Upper lobe of left lung (tissue), 6 donors: ENCODE measurements around the gene ABCC12. TPM values are rescaled to one million over a fixed set of nuclear protein-coding genes. Genes with fewer than 3 reads are reported as not detected.

Experiments used
- ATAC-seq, 2 donors: fragments of 200-7000 bp; cut with Tn5 transposase; one replicate each; pipeline ENCODE4 v1.9.1; 2022; ENCODE audit warnings: mild to moderate bottlenecking in 2 of 2, moderate library complexity in 2 of 2; ENCODE audit not compliant: low FRiP score in 2 of 2
- DNase-seq, 2 donors: peaks; one replicate each; pipeline ENCODE4 v3.0.0-alpha.2; 2019 to 2020
- H3K27ac ChIP-seq, 4 donors: fragments of 200-600 bp; sonication (generic); one replicate each; pipeline ENCODE4 v1.5.1; 2016 to 2019
- H3K27me3 ChIP-seq, 4 donors: fragments of 200-600 bp; sonication (generic); one replicate each; pipeline ENCODE4 v1.5.1; 2017 to 2019
- H3K36me3 ChIP-seq, 4 donors: fragments of 200-600 bp; sonication (generic); one replicate each; pipeline ENCODE4 v1.5.1; 2016 to 2019
- H3K4me1 ChIP-seq, 4 donors: fragments of 200-600 bp; sonication (generic); one replicate each; pipeline ENCODE4 v1.5.1; 2018 to 2019
- H3K4me3 ChIP-seq, 4 donors: fragments of 200-600 bp; sonication (generic); one replicate each; pipeline ENCODE4 v1.5.1; 2017 to 2019; ENCODE audit warnings: mild to moderate bottlenecking in 2 of 4, moderate library complexity in 1 of 4
- H3K9me3 ChIP-seq, 4 donors: fragments of 200-600 bp; sonication (generic); one replicate each; pipeline ENCODE4 v1.5.1; 2018 to 2019
- CTCF ChIP-seq, 6 experiments: fragments of 450-650 bp in 4 of 6; fragments of 200-600 bp in 2 of 6; sonication (generic) in 2 of 6; IDR thresholded peaks; one replicate each; pipeline ENCODE4 v1.5.1; 2016 to 2019; ENCODE audit warnings: antibody characterized with exemption in 6 of 6
- EP300 ChIP-seq, 4 donors: sonication (generic); formaldehyde crosslinking; IDR thresholded peaks; one replicate each; pipeline ENCODE4 v1.5.1; 2017; ENCODE audit warnings: antibody characterized with exemption in 4 of 4, control low read depth in 2 of 4
- POLR2A ChIP-seq, 4 donors: fragments of 450-650 bp; IDR thresholded peaks; one replicate each; pipeline ENCODE4 v1.5.1; 2016 to 2017; ENCODE audit warnings: antibody characterized with exemption in 4 of 4, mild to moderate bottlenecking in 2 of 4
- POLR2AphosphoS5 ChIP-seq, 2 donors: sonication (generic); formaldehyde crosslinking; IDR thresholded peaks; one replicate each; pipeline ENCODE4 v1.5.1; 2017; ENCODE audit warnings: antibody characterized with exemption in 2 of 2
- WGBS, 2 donors: methylation state at CpG; one replicate each; pipeline ENCODE4 v1.1.5; 2017 to 2018; 5-methylcytosine and 5-hydroxymethylcytosine counted together
- total RNA-seq, 6 donors: library from RNA; depleted of rRNA in 4 of 6; stranded (reverse); fragments of >200 nt in 4 of 6; gene quantifications; one replicate each; pipeline versions ENCODE4 v1.1.0 to v1.2.1, GENCODE V29; 2016 to 2021
- donor health status: DM: no; HTN: no; CAD: no; lungs with moderate emphysema.
- donor health status: DM: no; HTN: yes; CAD: no; lungs with severe emphysema.

ABCC12 gene
- total RNA-seq, 6 donors from 2014 or later: 0.79 TPM; not detected in 5

- no peak for DNase-seq
- no peaks in the 10 kb centered on the region for H3K27me3 ChIP-seq
- no peak for TF ChIP-seq CTCF (IDR thresholded peaks at IDR 0.05)
- TF ChIP-seq POLR2AphosphoS5 (IDR thresholded peaks at IDR 0.05): no peak
- TF ChIP-seq EP300 (IDR thresholded peaks at IDR 0.05): no peak
- TF ChIP-seq POLR2A (IDR thresholded peaks at IDR 0.05): no peak
- no peaks in the 10 kb centered on the region for H3K9me3 ChIP-seq
- no peaks in the 10 kb centered on the region for H3K36me3 ChIP-seq
- H3K4me1 ChIP-seq: no peaks in the 10 kb centered on the region
- H3K27ac ChIP-seq: no peak overlapping the region
- 62% methylated on average over 3 of the region's 3 CpGs for WGBS, 2 donors
- no peak overlapping the region for H3K4me3 ChIP-seq
- no peak for ATAC-seq
These were observed 43.2 kb downstream of the ABCC12 start for GRCh38 chr16:48112600-48112999.

- H3K9me3 ChIP-seq: no peaks in the 10 kb centered on the region
- H3K27ac ChIP-seq: no peak overlapping the region
- 89 to 90% methylated on average over 5 of the region's 5 CpGs for WGBS, 2 donors
- no peak for DNase-seq
- ATAC-seq: no peak
- TF ChIP-seq POLR2A (IDR thresholded peaks at IDR 0.05) (no peak), EP300 (IDR thresholded peaks at IDR 0.05) (no peak), POLR2AphosphoS5 (IDR thresholded peaks at IDR 0.05) (no peak), CTCF (IDR thresholded peaks at IDR 0.05) (no peak)
- H3K27me3 ChIP-seq: no peaks in the 10 kb centered on the region
- H3K4me3 ChIP-seq: no peak overlapping the region
- H3K4me1 ChIP-seq: no peaks in the 10 kb centered on the region
- no peaks in the 10 kb centered on the region for H3K36me3 ChIP-seq
These were observed 44.8 kb downstream of the ABCC12 start for GRCh38 chr16:48110982-48111381.

DNA sequence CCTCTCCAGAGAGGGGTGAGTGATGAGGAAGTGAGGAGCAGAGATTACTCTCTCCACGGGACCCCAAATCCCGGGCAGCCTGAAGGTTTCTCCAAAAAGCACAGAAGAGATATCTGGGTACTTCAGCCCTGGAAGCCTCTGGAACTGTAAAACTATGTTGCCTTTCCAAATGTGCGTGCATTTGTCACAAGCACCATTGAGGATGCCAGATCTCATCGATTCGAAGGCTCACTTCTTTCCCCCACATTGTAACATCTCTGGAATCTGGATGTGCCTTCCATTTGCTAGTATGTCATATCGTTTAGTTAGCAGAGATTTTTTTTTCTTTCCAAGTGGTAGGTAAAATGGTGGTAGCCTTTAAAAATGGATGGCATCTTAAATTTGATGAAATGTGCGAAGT, 45.8 kb downstream of the ABCC12 start:
- 81 to 88% methylated on average over 7 of the region's 7 CpGs for WGBS, 2 donors
- no peak for DNase-seq
- no peaks in the 10 kb centered on the region for H3K9me3 ChIP-seq
- no peaks in the 10 kb centered on the region for H3K36me3 ChIP-seq
- no peak for TF ChIP-seq POLR2A (IDR thresholded peaks at IDR 0.05)
- TF ChIP-seq POLR2AphosphoS5 (IDR thresholded peaks at IDR 0.05): no peak
- TF ChIP-seq EP300 (IDR thresholded peaks at IDR 0.05): no peak
- no peak for TF ChIP-seq CTCF (IDR thresholded peaks at IDR 0.05)
- ATAC-seq: no peak
- no peak overlapping the region for H3K27ac ChIP-seq
- no peaks in the 10 kb centered on the region for H3K4me1 ChIP-seq
- no peak overlapping the region for H3K4me3 ChIP-seq
- H3K27me3 ChIP-seq: no peaks in the 10 kb centered on the region

DNA sequence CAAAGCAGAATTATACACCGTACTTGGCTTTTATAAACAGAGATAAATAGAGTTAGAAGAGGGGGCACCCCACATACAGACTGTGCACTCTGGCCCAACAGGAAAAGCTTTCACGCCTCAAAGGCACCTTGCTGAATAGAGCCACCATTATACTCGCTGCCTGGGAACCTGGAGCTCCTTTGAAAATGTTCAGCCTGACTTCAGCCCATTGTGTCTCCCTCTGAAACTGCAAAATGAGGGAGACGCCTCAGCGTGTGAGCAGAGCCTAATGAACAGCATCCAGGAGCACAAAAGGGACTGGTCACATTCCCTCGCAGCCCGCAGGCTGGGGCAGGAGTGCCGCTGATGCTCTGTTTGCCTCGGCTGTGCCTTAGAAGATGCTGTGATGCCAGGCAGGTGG, 46.3 kb downstream of the ABCC12 start:
- DNase-seq (no peak), ATAC-seq (no peak)
- Histone ChIP-seq H3K36me3 (no peaks in the 10 kb centered on the region), H3K9me3 (no peaks in the 10 kb centered on the region), H3K27ac (no peak overlapping the region), H3K27me3 (no peaks in the 10 kb centered on the region), H3K4me1 (no peaks in the 10 kb centered on the region), H3K4me3 (no peak overlapping the region)
- TF ChIP-seq POLR2A (IDR thresholded peaks at IDR 0.05): no peak
- no peak for TF ChIP-seq EP300 (IDR thresholded peaks at IDR 0.05)
- TF ChIP-seq CTCF (IDR thresholded peaks at IDR 0.05): no peak
- no peak for TF ChIP-seq POLR2AphosphoS5 (IDR thresholded peaks at IDR 0.05)
- WGBS, 2 donors: 77 to 83% methylated on average over 4 to 9 of the region's 9 CpGs

DNA sequence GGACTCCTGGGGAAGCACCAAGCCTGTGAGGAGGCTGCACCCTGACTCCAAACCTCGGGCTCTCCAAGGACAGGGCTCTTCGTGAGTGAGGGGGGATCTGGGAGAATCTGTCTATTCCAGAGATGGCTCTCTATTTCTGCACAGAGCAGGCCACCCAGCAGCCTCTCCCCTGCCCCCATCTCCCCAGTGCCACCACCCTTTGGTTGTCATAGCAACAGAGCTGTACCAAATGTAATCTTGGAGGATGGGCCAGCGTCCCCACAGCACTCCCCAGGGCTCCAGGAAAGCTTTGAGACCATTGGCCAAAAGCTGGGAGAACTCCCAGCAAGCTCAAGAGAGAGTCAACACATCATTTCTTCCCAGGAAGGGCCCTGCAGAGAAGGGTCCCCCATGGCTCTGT, 49.3 kb downstream of the ABCC12 start:
- Histone ChIP-seq H3K27ac (no peak overlapping the region), H3K4me1 (no peaks in the 10 kb centered on the region), H3K4me3 (no peak overlapping the region), H3K9me3 (no peaks in the 10 kb centered on the region), H3K27me3 (no peaks in the 10 kb centered on the region), H3K36me3 (no peaks in the 10 kb centered on the region)
- TF ChIP-seq EP300 (IDR thresholded peaks at IDR 0.05) (no peak), POLR2A (IDR thresholded peaks at IDR 0.05) (no peak), CTCF (IDR thresholded peaks at IDR 0.05) (no peak), POLR2AphosphoS5 (IDR thresholded peaks at IDR 0.05) (no peak)
- no peak for DNase-seq
- no peak for ATAC-seq
- WGBS, 2 donors: 41 to 59% methylated on average over 2 to 3 of the region's 3 CpGs
